SU-DHL-6 (cell line): Measurements from ENCODE around the gene KLHL15.

ENCODE experiments used
- H2AFZ ChIP-seq: fragments of 200-600 bp; sonication (generic); 2 replicates; pipeline ENCODE4 v1.6.1; 2014; ENCODE audit warnings: low read depth, mild to moderate bottlenecking, moderate library complexity, mixed read lengths, antibody characterized with exemption, low read length; ENCODE audit not compliant: severe bottlenecking
- H3F3A ChIP-seq: fragments of 200-600 bp; shearing (Covaris generic); 2 replicates; pipeline ENCODE4 v1.6.0; 2016; ENCODE audit warnings: antibody characterized with exemption, mild to moderate bottlenecking; ENCODE audit not compliant: insufficient read depth
- H3K27ac ChIP-seq: fragments of 200-600 bp; sonication (generic); 2 replicates; pipeline ENCODE4 v1.5.1; 2016; ENCODE audit warnings: low read depth, mild to moderate bottlenecking, low read length, moderate library complexity, mixed read lengths
- H3K27me3 ChIP-seq: fragments of 200-600 bp; sonication (generic), shearing (Covaris generic); 2 replicates; pipeline ENCODE4 v1.6.0; 2014; ENCODE audit warnings: mild to moderate bottlenecking, low read length
- H3K36me3 ChIP-seq: fragments of 200-600 bp; sonication (generic); 2 replicates; pipeline ENCODE4 v1.6.1; 2014; ENCODE audit warnings: mild to moderate bottlenecking, low read length, mixed read lengths
- H3K4me2 ChIP-seq: fragments of 300-600, 200-600 bp; shearing (Covaris generic), sonication (generic); 2 replicates; pipeline ENCODE4 v1.6.0; 2014; ENCODE audit warnings: low read length, low read depth, mild to moderate bottlenecking; ENCODE audit not compliant: poor library complexity, severe bottlenecking
- H3K4me3 ChIP-seq: fragments of 200-600 bp; sonication (generic); 2 replicates; pipeline ENCODE4 v1.5.1; 2014; ENCODE audit warnings: antibody characterized with exemption, low read length, mild to moderate bottlenecking, mixed read lengths; ENCODE audit not compliant: insufficient read depth, poor library complexity, severe bottlenecking
- H3K79me2 ChIP-seq: fragments of 200-600 bp; sonication (generic); 2 replicates; pipeline ENCODE4 v1.6.1; 2014; ENCODE audit warnings: mild to moderate bottlenecking, low read length, moderate library complexity; ENCODE audit not compliant: insufficient read depth
- H3K9ac ChIP-seq: fragments of 200-600 bp; sonication (generic); 2 replicates; pipeline ENCODE4 v1.7.0; 2014; ENCODE audit warnings: mild to moderate bottlenecking, low read length
- H3K9me2 ChIP-seq: fragments of 200-600 bp; sonication (generic); replicated peaks from 2 replicates; pipeline ENCODE4 v1.6.1; 2014; ENCODE audit warnings: low read length; ENCODE audit not compliant: insufficient read depth
- H3K9me3 ChIP-seq: fragments of 200-600 bp; sonication (generic); 2 replicates; pipeline ENCODE4 v1.6.1; 2014; ENCODE audit warnings: low read length, mixed read lengths; ENCODE audit not compliant: insufficient read depth
- H4K20me1 ChIP-seq: fragments of 200-600 bp; sonication (generic); 2 replicates; pipeline ENCODE4 v1.6.1; 2014; ENCODE audit warnings: low read depth, mild to moderate bottlenecking, antibody characterized with exemption, low read length, moderate library complexity, mixed read lengths
- CTCF ChIP-seq: fragments of 200-600 bp; sonication (generic); IDR thresholded peaks from one replicate; pipeline ENCODE4 v1.5.1; 2017; ENCODE audit warnings: antibody characterized with exemption, mild to moderate bottlenecking, low read length, moderate library complexity; ENCODE audit not compliant: insufficient read depth, poor library complexity, severe bottlenecking
- EZH2phosphoT487 ChIP-seq: fragments of 200-600 bp; sonication (generic), shearing (Covaris generic); conservative IDR thresholded peaks from 2 replicates; pipeline ENCODE4 v1.6.1; 2018; ENCODE audit warnings: mild to moderate bottlenecking, antibody characterized with exemption, low read length, moderate library complexity, mixed read lengths

KLHL15 gene

GRCh38 chrX:23999671-24000070 is 27.3 kb downstream of the KLHL15 start:
- Histone ChIP-seq H3K79me2 (peaks cover 9% of the 10 kb centered on the region; the same call in 1 of the 2 replicates), H3K9ac (no peak overlapping the region), H3F3A (no peaks in the 10 kb centered on the region), H4K20me1 (no peaks in the 10 kb centered on the region), H3K27me3 (no peaks in the 10 kb centered on the region), H3K9me3 (no peaks in the 10 kb centered on the region), H3K9me2 (no peaks in the 10 kb centered on the region), H3K27ac (no peak overlapping the region), H3K4me3 (no peak overlapping the region), H2AFZ (no peak overlapping the region), H3K4me2 (no peak overlapping the region), H3K36me3 (no peaks in the 10 kb centered on the region)
- no peak for TF ChIP-seq EZH2phosphoT487
- TF ChIP-seq CTCF, result no peak

GRCh38 chrX:23993012-23993633 is 33.9 kb downstream of the KLHL15 start:
- Histone ChIP-seq H3K4me3 (no peak overlapping the region), H3K27ac (no peak overlapping the region), H2AFZ (no peak overlapping the region), H3K27me3 (no peaks in the 10 kb centered on the region), H3K36me3 (no peaks in the 10 kb centered on the region), H3K9me3 (no peaks in the 10 kb centered on the region), H3K4me2 (no peak overlapping the region), H4K20me1 (no peaks in the 10 kb centered on the region), H3F3A (no peaks in the 10 kb centered on the region), H3K9me2 (no peaks in the 10 kb centered on the region), H3K9ac (no peak overlapping the region), H3K79me2 (peaks cover 12% of the 10 kb centered on the region; the same call in 1 of the 2 replicates)
- no peak for TF ChIP-seq CTCF
- no peak for TF ChIP-seq EZH2phosphoT487

GRCh38 chrX:23992431-23992830 is 34.6 kb downstream of the KLHL15 start:
- Histone ChIP-seq H3K9me2 (no peaks in the 10 kb centered on the region), H3F3A (no peaks in the 10 kb centered on the region), H3K27ac (no peak overlapping the region), H3K36me3 (peaks cover 4% of the 10 kb centered on the region; the same call in 1 of the 2 replicates), H3K27me3 (no peaks in the 10 kb centered on the region), H3K79me2 (peaks cover 14% of the 10 kb centered on the region), H3K4me2 (no peak overlapping the region), H3K9ac (no peak overlapping the region), H4K20me1 (no peaks in the 10 kb centered on the region), H2AFZ (no peak overlapping the region), H3K9me3 (no peaks in the 10 kb centered on the region), H3K4me3 (no peak overlapping the region)
- TF ChIP-seq EZH2phosphoT487 (no peak), CTCF (no peak)
